Liver (tissue), 9 donors: Measurements from ENCODE around the gene IL1RAPL1. TPM values are rescaled to one million over a fixed set of nuclear protein-coding genes. Genes with fewer than 3 reads are reported as not detected.

Experiments used
- DNase-seq: peaks from one replicate; pipeline ENCODE4 v3.0.0-alpha.2; 2017; ENCODE audit warnings: low spot score
- H3K27ac ChIP-seq, 2 donors: one replicate each; pipeline ENCODE4 v1.7.0; 2013; ENCODE audit warnings: inconsistent platforms in 2 of 2, low read length in 2 of 2, control low read depth in 1 of 2, low read depth in 1 of 2, mild to moderate bottlenecking in 1 of 2
- H3K27me3 ChIP-seq, 4 donors: one replicate each; pipeline versions ENCODE4 v1.6.1 to v1.7.0; 2013; ENCODE audit warnings: low read length in 3 of 4, inconsistent platforms in 1 of 4, mild to moderate bottlenecking in 1 of 4, moderate library complexity in 1 of 4; ENCODE audit not compliant: control insufficient read depth in 4 of 4, insufficient read depth in 4 of 4
- H3K36me3 ChIP-seq, 4 donors: one replicate each; pipeline versions ENCODE4 v1.6.1 to v1.7.0; 2013; ENCODE audit warnings: low read length in 3 of 4, mild to moderate bottlenecking in 3 of 4, low read depth in 1 of 4, moderate library complexity in 1 of 4; ENCODE audit not compliant: control insufficient read depth in 4 of 4, insufficient read depth in 3 of 4
- H3K4me1 ChIP-seq, 4 donors: one replicate each; pipeline versions ENCODE4 v1.6.1 to v1.7.0; 2013; ENCODE audit warnings: low read length in 3 of 4, mild to moderate bottlenecking in 3 of 4, moderate library complexity in 1 of 4; ENCODE audit not compliant: control insufficient read depth in 4 of 4, insufficient read depth in 4 of 4
- H3K4me3 ChIP-seq, 3 donors: one replicate each; pipeline versions ENCODE4 v1.6.1 to v1.7.0; 2013; ENCODE audit warnings: low read length in 3 of 3, control low read depth in 1 of 3, low read depth in 1 of 3, mild to moderate bottlenecking in 1 of 3
- H3K9ac ChIP-seq, 2 donors: one replicate each; pipeline ENCODE4 v1.7.0; 2013; ENCODE audit warnings: low read length in 2 of 2, mild to moderate bottlenecking in 2 of 2, moderate library complexity in 2 of 2, control low read depth in 1 of 2, low read depth in 1 of 2
- H3K9me3 ChIP-seq, 4 donors: one replicate each; pipeline versions ENCODE4 v1.6.1 to v1.7.0; 2013; ENCODE audit warnings: low read length in 3 of 4; ENCODE audit not compliant: control insufficient read depth in 4 of 4
- EGR1 ChIP-seq, 2 donors: IDR thresholded peaks; 2 replicates each; pipeline ENCODE4 v1.6.1; 2016 to 2018; ENCODE audit warnings: antibody characterized with exemption in 2 of 2, low read depth in 2 of 2
- FOXA1 ChIP-seq: IDR thresholded peaks from 2 replicates; pipeline ENCODE4 v1.6.1; 2016; ENCODE audit warnings: antibody characterized with exemption
- FOXA2 ChIP-seq: IDR thresholded peaks from 2 replicates; pipeline ENCODE4 v1.6.1; 2016; ENCODE audit warnings: antibody characterized with exemption
- GABPA ChIP-seq, 2 donors: IDR thresholded peaks in 1 of 2; conservative IDR thresholded peaks in 1 of 2; 2 replicates each; pipeline ENCODE4 v1.6.1; 2016; ENCODE audit warnings: antibody characterized with exemption in 2 of 2, mild to moderate bottlenecking in 1 of 2, moderate library complexity in 1 of 2
- HNF4A ChIP-seq, 2 donors: conservative IDR thresholded peaks; 2 replicates each; pipeline ENCODE4 v1.6.1; 2016; ENCODE audit warnings: antibody characterized with exemption in 2 of 2, mild to moderate bottlenecking in 2 of 2
- HNF4G ChIP-seq: IDR thresholded peaks from 2 replicates; pipeline ENCODE4 v1.6.1; 2016; ENCODE audit warnings: antibody characterized with exemption
- JUND ChIP-seq, 2 donors: IDR thresholded peaks; 2 replicates each; pipeline ENCODE4 v1.6.1; 2016; ENCODE audit warnings: antibody characterized with exemption in 2 of 2
- NR2F2 ChIP-seq: IDR thresholded peaks from 2 replicates; pipeline ENCODE4 v1.6.1; 2016; ENCODE audit warnings: antibody characterized with exemption
- RAD21 ChIP-seq, 2 donors: IDR thresholded peaks; 2 replicates each; pipeline ENCODE4 v1.6.1; 2016; ENCODE audit warnings: antibody characterized with exemption in 2 of 2, mild to moderate bottlenecking in 2 of 2
- RXRA ChIP-seq, 2 donors: IDR thresholded peaks; 2 replicates each; pipeline ENCODE4 v1.6.1; 2017 to 2018; ENCODE audit warnings: antibody characterized with exemption in 2 of 2, mild to moderate bottlenecking in 1 of 2
- SP1 ChIP-seq: IDR thresholded peaks from 2 replicates; pipeline ENCODE4 v1.6.1; 2018; ENCODE audit warnings: antibody characterized with exemption, mild to moderate bottlenecking
- TAF1 ChIP-seq: conservative IDR thresholded peaks from 2 replicates; pipeline ENCODE4 v1.6.1; 2016; ENCODE audit warnings: antibody characterized with exemption, mild to moderate bottlenecking
- YY1 ChIP-seq: IDR thresholded peaks from 2 replicates; pipeline ENCODE4 v1.6.1; 2016; ENCODE audit warnings: antibody characterized with exemption, mild to moderate bottlenecking
- WGBS: extraction: QIAGEN DNeasy Blood & Tissue Kit; methylation state at CpG from one replicate; pipeline ENCODE4 v1.1.7; 2013; 5-methylcytosine and 5-hydroxymethylcytosine counted together
- polyA plus RNA-seq, 2 donors: library from polyadenylated mRNA; stranded (reverse) in 1 of 2; unstranded in 1 of 2; fragments of 200-250 nt in 1 of 2; fragments of >200 nt in 1 of 2; fragmentation: Nextera tagmentation in 1 of 2; extraction: Ambion mirVana in 1 of 2; gene quantifications; one replicate each; pipeline versions ENCODE4 v1.2.1 to v1.2.3, GENCODE V29; 2013 to 2015
- total RNA-seq, 2 donors: library from RNA; depleted of rRNA; stranded (reverse); fragments of >200 nt; gene quantifications; one replicate each; pipeline ENCODE4 v1.2.3, GENCODE V29; 2014
- TF ChIP-seq, protein P1 (sequence below): IDR thresholded peaks from 2 replicates; pipeline ENCODE4 v1.6.1; 2016; ENCODE audit warnings: antibody characterized with exemption
- TF ChIP-seq, protein P2 (sequence below): IDR thresholded peaks from 2 replicates; pipeline ENCODE4 v1.6.1; 2016; ENCODE audit warnings: antibody characterized with exemption, mild to moderate bottlenecking
- TF ChIP-seq, protein P3 (sequence below): fragments of 150-350 bp; IDR thresholded peaks from 2 replicates; pipeline ENCODE4 v1.5.1; 2017; ENCODE audit warnings: improper control_type of control experiment, low read depth, low read length; ENCODE audit not compliant: missing input control
- TF ChIP-seq, protein P4 (sequence below): IDR thresholded peaks from 2 replicates; pipeline ENCODE4 v1.6.1; 2016; ENCODE audit warnings: antibody characterized with exemption
- TF ChIP-seq, protein P5 (sequence below): IDR thresholded peaks from 2 replicates; pipeline ENCODE4 v1.6.1; 2016; ENCODE audit warnings: antibody characterized with exemption
- donor health status: healthy.
- donor health status: healthy.
- donor health status: healthy.
- donor health status: healthy.
- donor health status: healthy.

Gene IL1RAPL1
- total and polyA plus RNA-seq, 4 donors = 0.08 to 0.33 TPM; not detected in 2

DNA sequence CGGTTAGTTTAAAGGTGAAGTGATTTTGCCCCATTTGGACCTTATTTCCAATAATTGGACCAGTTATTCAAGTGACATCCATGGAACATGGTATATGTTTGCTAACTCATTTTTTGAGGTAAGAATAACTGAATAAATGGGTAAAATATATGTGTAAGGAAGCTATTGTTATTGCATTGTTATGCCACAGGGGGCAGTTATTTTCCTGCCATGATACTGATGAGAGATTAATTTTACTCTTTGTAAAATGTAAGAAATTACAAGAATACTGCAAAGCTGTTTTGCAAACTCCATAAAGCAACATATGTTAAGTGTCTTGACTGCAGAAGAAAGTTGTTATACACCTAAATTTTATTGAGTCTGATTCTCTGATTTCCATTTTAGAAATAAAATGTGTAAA is 114.0 kb downstream of the IL1RAPL1 start:
- 96% methylated on average over 1 of the region's 1 CpG for WGBS
- Histone ChIP-seq H3K27me3 (peaks cover 0 to 4% (median 0%) of the 10 kb centered on the region in 4 donors), H3K4me3 (no peak overlapping the region), H3K9ac (no peak overlapping the region), H3K4me1 (no peaks in the 10 kb centered on the region), H3K27ac (no peak overlapping the region), H3K36me3 (no peaks in the 10 kb centered on the region), H3K9me3 (no peaks in the 10 kb centered on the region)
- no peak for TF ChIP-seq RAD21 (IDR thresholded peaks at IDR 0.05)
- TF ChIP-seq, protein P1, sequence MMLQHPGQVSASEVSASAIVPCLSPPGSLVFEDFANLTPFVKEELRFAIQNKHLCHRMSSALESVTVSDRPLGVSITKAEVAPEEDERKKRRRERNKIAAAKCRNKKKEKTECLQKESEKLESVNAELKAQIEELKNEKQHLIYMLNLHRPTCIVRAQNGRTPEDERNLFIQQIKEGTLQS = no peak
- TF ChIP-seq FOXA1 = no peak
- no peak for TF ChIP-seq FOXA2
- no peak for TF ChIP-seq NR2F2
- TF ChIP-seq, protein P2, sequence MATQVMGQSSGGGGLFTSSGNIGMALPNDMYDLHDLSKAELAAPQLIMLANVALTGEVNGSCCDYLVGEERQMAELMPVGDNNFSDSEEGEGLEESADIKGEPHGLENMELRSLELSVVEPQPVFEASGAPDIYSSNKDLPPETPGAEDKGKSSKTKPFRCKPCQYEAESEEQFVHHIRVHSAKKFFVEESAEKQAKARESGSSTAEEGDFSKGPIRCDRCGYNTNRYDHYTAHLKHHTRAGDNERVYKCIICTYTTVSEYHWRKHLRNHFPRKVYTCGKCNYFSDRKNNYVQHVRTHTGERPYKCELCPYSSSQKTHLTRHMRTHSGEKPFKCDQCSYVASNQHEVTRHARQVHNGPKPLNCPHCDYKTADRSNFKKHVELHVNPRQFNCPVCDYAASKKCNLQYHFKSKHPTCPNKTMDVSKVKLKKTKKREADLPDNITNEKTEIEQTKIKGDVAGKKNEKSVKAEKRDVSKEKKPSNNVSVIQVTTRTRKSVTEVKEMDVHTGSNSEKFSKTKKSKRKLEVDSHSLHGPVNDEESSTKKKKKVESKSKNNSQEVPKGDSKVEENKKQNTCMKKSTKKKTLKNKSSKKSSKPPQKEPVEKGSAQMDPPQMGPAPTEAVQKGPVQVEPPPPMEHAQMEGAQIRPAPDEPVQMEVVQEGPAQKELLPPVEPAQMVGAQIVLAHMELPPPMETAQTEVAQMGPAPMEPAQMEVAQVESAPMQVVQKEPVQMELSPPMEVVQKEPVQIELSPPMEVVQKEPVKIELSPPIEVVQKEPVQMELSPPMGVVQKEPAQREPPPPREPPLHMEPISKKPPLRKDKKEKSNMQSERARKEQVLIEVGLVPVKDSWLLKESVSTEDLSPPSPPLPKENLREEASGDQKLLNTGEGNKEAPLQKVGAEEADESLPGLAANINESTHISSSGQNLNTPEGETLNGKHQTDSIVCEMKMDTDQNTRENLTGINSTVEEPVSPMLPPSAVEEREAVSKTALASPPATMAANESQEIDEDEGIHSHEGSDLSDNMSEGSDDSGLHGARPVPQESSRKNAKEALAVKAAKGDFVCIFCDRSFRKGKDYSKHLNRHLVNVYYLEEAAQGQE = no peak
- TF ChIP-seq YY1 = no peak
- TF ChIP-seq JUND (IDR thresholded peaks at IDR 0.05) = no peak
- TF ChIP-seq, protein P3, sequence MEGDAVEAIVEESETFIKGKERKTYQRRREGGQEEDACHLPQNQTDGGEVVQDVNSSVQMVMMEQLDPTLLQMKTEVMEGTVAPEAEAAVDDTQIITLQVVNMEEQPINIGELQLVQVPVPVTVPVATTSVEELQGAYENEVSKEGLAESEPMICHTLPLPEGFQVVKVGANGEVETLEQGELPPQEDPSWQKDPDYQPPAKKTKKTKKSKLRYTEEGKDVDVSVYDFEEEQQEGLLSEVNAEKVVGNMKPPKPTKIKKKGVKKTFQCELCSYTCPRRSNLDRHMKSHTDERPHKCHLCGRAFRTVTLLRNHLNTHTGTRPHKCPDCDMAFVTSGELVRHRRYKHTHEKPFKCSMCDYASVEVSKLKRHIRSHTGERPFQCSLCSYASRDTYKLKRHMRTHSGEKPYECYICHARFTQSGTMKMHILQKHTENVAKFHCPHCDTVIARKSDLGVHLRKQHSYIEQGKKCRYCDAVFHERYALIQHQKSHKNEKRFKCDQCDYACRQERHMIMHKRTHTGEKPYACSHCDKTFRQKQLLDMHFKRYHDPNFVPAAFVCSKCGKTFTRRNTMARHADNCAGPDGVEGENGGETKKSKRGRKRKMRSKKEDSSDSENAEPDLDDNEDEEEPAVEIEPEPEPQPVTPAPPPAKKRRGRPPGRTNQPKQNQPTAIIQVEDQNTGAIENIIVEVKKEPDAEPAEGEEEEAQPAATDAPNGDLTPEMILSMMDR = no peak
- no peak for TF ChIP-seq RXRA (IDR thresholded peaks at IDR 0.05)
- no peak for TF ChIP-seq HNF4A (conservative IDR thresholded peaks at IDR 0.05)
- TF ChIP-seq, protein P4, sequence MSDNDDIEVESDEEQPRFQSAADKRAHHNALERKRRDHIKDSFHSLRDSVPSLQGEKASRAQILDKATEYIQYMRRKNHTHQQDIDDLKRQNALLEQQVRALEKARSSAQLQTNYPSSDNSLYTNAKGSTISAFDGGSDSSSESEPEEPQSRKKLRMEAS = no peak
- no peak for TF ChIP-seq GABPA (IDR thresholded peaks at IDR 0.05 in 1 of 2, conservative IDR thresholded peaks at IDR 0.05 in 1 of 2)
- TF ChIP-seq SP1 = no peak
- no peak for TF ChIP-seq EGR1 (IDR thresholded peaks at IDR 0.05; ENCODE audit: low read depth in 2 of 2)
- TF ChIP-seq, protein P5, sequence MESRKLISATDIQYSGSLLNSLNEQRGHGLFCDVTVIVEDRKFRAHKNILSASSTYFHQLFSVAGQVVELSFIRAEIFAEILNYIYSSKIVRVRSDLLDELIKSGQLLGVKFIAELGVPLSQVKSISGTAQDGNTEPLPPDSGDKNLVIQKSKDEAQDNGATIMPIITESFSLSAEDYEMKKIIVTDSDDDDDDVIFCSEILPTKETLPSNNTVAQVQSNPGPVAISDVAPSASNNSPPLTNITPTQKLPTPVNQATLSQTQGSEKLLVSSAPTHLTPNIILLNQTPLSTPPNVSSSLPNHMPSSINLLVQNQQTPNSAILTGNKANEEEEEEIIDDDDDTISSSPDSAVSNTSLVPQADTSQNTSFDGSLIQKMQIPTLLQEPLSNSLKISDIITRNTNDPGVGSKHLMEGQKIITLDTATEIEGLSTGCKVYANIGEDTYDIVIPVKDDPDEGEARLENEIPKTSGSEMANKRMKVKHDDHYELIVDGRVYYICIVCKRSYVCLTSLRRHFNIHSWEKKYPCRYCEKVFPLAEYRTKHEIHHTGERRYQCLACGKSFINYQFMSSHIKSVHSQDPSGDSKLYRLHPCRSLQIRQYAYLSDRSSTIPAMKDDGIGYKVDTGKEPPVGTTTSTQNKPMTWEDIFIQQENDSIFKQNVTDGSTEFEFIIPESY = no peak
- no peak for TF ChIP-seq HNF4G
- TF ChIP-seq TAF1 = no peak
- no peak for DNase-seq
